HL-60/S4 treated with retinoic acid at 250 ng/mL for 4 days and 3 days (cell line): ENCODE results near the gene CIAO3.

Experiments
- in situ Hi-C: fragments of 300-500 bp; cut with MboI; formaldehyde crosslinking; loops from 2 replicates; pipeline ENCODE4 v1.7.0; 2022; ENCODE audit warnings: low sequenced_read_pairs

The CIAO3 gene

DNA sequence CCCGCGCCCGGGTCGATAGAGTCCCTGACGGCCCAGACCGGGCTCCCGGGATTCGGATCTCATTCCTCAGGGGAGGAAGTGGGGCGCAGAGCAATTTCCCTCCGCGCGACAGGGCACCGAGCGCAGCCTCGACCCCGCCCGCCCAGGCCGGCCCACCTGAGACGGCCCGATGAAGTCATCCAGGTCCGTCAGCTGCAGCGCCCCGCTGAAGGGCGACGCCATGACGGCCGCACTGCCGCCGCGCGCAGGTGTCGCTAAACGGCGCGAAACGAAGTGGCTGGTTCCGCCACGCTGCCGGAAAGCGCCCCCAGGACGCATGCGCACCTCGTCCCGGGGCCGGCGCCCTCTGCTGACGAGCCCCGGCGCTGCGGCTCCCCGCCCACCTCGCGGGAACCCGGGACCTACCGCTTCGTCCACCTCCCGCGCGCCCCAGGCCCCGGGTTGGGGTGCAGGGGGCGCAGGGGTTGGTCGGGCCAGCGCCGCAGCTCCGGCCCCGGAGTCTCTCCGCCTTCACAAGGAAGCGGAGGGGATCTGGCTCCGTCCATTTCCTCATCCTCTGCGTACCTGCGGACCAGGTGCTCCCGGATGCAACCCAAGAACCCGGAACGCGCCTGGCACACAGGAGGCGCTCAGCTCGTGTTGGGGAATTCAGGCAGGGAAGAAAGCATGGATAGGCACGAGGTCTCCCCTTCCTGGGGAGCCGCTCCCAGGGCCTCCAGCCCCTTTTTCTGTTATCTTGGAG, at the start of gene CIAO3:
Gene CIAO3, minus strand, starts transcription at position 234 of the 742 bp plus-strand sequence. Its CDS starts 12 bp downstream, at position 222.
- in situ Hi-C loops: no loop called here

DNA sequence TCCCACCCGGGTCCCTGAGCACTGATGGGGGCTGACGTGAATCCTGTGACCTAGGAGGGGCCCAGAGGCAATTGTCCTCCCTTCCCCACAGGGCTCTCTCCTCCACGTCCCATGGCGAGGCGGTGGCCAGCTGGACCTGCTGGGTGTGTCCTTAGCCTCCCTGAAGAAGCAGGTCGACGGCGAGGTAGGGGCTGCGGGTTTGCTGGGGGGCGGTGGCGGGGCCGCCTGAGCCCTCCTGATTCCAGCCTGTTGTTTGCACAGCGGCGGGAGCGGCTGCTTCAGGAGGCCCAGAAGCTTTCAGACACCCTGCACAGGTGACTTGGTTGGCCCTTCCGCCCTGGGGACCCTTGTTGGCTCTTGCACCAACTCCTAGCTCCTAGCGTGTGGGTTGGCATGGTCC, 49.3 kb upstream of the CIAO3 start:
- in situ Hi-C loops: no loop called here

DNA sequence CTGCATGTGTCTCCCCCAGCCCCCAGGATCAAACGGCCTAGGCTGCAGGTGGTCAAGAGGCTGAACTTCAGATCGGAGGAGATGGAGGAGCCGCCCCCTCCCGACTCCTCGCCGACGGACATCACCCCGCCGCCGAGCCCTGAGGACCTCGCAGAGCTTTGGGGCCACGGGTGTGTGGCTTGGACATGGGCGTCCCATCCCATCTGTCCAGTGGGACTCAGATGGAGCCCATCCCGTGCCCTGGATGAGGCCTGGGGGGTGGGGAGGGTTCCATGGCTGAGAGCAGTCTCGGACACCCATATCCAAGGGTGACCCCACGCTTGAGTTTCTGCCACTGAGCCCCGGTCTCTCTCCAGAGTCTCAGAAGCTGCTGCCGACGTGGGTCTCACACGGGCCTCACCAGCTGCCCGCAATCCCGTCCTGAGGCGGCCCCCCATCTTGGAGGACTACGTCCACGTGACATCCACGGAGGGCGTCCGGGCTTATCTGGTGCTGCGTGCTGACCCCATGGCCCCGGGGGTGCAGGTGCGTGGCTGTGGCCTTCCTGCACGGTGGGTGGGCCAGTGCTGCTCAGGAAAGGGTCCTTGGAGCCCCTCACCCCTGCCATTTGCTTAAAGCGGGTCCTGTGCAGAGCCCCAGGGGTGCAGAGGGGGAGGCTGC, 48.5 kb upstream of the CIAO3 start:
- in situ Hi-C loops: no loop called here

DNA sequence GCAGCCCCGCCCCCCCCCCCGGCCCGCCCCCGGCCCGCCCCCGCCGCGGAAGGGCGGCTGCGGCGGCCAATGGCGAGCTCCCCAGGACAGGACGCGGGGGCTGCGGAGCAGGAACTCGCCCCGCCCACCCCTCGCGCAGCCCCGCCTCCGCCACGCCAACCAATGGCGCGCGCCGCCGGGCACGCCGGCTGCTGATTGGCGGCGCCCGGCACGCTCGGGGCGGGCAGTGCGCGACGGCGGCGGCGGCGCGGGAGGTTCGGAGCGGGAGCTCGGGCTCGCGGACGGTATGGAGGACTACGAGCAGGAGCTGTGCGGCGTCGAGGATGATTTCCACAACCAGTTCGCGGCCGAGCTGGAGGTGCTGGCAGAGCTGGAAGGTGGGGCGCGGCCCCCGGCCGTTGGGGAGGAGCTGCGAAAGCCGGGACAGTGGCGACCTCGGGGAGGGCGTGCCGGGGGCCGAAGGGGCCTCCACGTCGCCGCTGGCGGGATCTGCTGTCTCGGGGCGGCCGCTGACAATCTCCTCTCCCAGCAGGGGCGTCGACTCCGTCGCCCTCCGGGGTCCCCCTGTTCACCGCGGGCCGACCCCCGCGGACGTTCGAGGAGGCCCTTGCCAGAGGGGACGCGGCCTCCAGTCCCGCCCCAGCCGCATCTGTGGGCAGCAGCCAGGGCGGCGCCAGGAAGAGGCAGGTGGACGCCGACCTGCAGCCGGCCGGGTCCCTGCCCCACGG, 47.8 kb upstream of the CIAO3 start, which contains the start of gene CHTF18:
Gene CHTF18, plus strand, starts transcription at position 222 of the 728 bp plus-strand sequence. Its CDS starts 65 bp downstream, at position 287.
- in situ Hi-C loops: no loop called here

DNA sequence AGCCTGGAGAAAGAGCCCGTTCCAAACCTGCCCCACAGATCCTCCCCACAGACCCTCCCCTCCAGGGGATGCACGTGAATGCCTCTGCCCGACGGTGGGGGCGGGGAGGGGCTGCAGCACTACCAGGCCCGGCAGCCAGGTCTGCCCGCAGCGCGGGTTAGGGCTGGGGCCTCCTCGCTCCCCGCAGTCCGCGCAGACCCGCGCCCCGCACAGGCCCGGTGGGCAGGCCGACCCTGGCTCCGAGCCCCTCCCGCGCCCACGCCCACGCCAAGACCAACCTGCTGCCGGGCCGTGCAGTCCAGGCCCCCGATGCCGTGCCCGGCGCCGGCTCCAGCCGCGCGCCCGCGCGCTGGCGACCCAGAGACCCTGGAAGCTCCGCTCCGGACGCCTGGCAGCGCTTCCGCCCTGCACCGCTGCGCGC, 47.2 kb upstream of the CIAO3 start, which contains the start of gene RPUSD1:
Gene RPUSD1, minus strand, starts transcription at position 404 of the 421 bp plus-strand sequence. CDS start 644 bp downstream, outside the sequence.
- in situ Hi-C loops: no loop called here

DNA sequence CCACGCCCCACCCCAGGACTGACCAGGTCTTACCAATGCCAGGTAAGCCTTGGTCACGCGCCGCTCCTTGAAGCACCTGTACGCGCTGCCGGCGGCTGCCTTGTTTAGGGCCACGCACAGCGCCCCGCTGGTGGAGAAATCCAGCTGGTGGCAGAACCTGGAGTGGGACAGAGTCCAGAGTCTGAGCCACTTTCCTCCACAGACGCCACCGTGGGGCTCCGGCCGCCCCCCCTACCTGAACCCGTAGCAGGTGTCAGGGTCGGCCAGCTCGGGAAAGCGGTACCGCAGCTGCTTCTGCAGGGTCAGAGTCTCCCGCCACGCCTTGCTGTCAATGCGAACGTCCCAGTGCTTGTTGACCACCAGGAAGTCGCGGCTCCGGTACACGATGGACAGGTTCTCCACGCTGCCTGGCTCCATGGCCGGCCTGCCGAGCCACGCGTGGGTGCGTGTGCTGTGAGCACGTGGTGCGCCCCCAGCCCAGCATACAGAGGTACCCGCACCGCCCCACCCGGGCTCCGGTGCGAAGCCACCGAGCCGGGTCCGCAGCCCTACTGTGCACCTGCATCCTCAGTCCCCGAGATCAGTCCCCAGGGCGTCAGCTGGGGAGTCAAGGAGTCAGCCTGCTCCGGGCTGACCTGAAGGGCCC, 46.6 kb upstream of the CIAO3 start:
- in situ Hi-C loops: no loop called here

DNA sequence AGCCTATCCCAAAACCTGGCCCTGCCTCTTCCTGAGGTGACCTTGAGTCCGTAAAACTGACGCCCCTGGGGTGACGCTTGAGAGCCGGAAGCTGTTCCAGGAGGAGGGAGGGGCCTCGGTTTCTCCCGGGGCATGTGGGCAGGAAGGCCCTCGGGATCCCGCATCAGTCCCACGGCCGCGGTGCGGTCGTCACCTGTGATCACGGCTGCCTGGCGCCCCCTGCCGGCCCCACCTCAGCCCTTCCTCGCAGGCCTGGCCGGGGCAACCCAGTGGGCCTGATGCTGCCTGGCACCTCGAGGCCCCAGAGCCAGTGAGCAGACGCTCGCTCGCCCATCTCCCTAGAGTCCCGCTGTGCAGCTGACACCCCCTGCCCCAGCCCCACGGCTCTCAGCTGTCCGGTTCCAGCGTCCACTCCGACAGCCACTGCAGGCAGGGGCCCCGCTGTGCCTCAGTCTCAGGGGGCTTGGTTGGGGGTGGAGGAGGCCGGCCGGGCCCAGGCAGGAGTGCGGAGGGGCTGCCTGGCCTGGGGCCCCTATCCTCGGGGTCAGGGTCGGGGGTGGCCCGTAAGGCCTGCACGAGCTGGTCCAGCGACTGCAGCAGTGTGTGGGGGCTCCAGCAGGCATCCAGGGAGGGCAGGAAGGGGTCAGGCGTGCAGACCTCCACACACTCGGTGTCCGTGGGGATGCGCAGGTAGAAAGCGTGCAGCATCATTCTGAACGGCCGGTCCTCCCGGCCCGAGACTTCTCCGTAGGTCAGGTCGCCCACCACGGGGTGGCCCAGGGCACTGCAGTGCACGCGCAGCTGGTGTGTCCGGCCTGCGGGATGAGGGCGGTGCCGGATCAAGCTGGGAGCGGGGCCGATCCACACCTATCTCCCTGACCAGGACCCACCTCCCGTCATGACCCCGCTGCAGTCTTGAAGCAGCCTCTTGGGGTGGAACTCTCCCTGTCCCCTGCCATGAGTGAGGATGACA, 45.1 kb upstream of the CIAO3 start:
- in situ Hi-C loops: no loop called here

DNA sequence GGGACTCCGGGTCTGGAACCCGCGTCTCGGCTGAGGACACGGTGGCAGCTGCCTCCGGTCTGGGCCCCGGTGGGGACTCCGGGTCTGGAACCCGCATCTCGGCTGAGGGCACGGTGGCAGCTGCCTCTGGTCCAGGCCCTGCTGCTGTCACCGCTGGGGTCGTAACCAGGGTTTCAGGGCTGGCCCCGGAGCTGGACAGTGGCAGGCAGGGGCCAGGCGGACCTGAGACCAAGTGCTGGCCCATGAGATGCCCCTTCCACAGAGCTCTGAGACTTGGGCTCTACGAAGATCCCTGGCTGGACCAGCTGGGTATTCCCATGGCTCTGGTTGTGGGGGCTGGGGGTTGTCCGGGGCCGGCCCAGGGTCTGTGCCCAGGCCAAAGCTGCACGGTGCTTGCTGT, 43.6 kb upstream of the CIAO3 start:
- in situ Hi-C loops: no loop called here

DNA sequence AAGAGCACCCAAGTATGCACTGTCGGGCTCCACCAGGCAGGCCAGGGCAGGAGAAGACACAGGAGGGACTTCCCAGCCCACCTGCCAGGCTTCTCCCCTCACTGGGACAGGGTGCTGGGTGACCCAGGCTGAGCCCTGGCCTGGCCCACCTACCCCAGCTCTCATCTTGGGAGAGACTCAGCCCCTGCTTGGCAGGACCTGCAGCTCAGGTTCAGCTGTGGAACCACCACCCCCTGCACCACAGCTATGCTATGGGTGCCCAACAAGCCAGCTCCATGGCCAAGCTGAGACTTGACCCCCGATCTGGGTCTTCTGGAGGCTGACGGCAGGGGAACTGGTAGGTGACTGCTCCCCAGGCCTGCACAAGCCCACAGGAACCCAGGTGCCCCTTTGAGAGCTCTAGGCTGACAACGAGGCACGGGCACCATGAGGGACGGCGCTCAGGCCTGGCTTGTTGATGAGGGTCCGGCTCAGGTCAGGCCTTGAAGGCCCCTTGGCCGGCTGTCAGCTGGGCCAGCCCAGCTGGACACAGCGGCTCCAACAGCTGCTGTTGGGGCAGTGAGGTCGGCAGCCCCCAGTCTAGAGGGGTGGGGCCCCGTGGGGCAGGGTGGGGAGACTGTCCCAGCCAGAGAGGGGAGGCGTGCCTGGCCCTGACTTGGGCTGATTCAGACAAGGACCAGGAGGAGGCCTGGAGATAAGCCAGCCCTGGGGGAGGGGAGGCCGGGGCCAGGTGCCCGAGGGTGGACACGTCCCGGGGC, 42.8 kb upstream of the CIAO3 start:
- in situ Hi-C loops: no loop called here

DNA sequence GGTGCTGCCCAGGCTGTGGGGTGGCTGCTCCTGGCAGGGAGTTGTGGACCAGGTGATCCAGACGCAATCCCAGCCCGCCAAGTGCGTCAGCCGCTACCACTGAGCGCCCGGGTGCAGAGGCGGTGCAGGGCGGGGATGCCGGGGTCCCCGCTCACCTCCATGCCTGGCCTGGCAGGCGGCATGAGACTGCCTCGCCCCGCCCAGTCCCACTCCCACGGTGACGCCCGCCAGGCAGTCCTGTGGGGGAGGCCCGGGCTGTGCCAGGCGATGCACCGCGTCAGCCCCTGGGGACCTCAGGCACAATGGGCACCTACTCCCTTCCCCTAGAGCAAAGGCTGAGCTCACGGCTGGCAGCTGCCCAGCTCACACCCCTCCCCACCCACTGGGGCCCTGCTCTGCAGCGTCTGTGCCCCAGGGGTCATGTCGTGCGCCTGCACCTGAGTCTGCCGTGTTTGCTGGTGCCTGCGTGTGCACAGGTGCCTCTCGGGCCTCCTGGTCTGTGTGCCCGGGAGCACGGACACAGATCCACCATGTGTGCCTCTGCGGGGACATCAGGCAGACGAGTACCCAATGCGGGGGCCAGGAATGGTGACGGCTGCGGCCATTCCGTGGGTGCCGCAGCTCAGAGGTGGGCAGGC, 42.1 kb upstream of the CIAO3 start:
- in situ Hi-C loops: no loop called here

DNA sequence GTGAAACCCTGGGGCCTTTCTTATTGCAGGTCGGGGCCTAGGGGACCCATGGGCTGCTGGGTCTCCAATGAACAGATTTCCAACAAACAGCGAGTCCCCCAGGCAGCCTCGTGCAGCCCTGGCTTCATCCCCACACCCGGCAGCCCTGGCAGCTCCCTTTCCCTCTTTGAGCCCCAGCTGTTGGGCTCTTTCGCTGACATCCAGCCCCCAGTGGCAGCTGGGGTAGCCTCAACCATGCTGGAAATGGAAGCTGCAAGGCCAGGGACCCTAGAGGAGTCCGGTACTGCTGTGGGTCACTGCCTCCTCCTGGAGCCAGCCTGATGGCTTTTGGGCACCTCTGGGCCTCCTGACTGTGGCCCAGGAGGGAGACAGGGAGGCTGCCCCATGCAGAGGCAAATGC, 41.5 kb upstream of the CIAO3 start:
- in situ Hi-C loops: no loop called here

DNA sequence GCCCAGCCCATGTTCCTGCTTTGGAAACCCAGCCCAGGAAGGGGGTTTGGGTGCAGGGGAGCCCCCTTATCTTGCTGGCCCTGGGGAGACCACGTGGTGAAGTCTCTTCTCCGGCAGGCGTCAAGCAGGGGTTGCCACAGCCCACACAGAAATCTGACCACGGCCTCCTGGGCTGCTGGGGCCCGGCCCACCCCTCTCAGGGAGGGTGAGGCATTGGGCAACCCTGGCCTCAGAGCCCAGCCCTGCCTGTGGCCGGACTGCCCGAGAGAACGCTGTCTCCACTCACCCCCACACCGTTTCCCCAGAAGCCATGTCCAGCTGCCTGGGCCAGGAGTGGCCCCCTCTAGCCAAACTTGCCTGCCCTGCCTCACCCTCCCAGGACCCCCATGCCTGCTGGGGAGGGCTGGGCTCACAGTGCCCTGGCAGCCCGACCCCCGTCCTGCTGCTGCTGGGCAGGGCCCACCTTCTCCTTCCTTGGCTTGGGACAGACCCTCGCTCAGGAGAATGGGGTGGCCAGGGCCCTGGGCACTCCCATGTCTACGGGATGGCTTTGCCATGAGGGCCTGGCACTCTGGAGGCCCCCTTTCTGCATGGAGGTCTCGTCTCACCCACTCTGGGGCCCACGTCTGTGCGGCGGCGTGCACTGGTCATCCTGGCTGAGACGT, 40.7 kb upstream of the CIAO3 start:
- in situ Hi-C loops: no loop called here

DNA sequence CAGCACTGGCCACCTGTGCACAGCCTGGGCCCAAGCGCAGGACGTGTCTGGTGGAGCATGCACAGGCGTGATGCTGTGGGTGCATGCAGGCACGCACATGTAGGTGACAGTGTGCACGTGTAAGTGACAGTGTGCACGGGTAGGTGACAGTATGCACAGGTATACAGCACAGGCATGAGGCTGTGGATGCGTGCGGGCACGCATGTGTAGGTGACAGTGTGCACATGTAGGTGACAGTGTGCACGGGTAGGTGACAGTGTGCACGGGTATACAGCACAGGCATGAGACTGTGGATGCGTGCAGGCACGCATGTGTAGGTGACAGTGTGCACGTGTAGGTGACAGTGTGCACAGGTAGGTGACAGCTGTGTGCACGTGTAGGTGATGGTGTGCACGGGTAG, 39.5 kb upstream of the CIAO3 start:
- in situ Hi-C loops: no loop called here

DNA sequence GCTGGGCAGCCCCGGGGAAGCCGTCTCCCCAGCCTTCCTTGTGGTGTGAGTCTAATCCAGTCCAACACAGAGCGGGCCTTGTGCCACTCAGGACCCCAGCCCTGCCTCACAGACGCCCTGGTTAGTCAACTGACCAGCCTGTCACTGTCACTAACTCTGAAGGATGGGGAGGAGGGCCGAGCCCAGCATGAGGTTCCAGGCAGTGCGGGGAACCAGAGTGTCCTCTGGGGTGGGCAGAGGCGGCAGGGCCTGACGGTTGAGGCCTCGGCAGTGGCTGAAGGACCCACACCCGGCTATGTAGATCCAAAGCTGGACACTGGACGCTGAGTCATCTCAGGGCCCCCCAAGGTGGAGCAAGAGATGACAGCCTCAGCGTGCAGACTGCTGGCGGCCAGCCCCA, 38.8 kb upstream of the CIAO3 start:
- in situ Hi-C loops: no loop called here

DNA sequence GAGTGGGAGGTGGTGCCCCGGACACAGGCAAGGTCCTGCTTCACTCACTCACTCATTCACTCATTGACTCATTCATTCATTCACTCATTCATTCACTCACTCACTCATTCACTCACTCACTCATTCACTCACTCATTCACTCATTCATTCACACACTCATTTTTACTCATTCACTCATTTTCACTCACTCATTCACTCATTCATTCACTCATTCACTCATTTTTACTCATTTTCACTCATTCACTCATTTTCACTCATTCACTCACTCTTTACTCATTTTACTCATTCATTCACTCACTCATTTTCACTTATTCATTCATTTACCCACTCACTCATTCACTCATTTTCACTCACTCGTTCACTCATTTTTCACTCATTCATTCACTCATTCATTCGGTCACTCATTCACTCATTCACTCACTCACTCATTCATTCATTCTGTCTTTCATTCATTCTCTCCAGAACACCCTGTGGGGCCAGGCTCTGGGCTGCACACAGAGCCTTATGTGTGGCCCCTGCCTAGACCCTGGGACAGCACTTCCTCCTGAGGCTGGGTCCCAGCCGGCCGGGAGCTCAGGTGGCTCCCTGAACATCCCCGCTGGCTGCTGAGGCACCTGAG, 38.2 kb upstream of the CIAO3 start:
- in situ Hi-C loops: no loop called here

DNA sequence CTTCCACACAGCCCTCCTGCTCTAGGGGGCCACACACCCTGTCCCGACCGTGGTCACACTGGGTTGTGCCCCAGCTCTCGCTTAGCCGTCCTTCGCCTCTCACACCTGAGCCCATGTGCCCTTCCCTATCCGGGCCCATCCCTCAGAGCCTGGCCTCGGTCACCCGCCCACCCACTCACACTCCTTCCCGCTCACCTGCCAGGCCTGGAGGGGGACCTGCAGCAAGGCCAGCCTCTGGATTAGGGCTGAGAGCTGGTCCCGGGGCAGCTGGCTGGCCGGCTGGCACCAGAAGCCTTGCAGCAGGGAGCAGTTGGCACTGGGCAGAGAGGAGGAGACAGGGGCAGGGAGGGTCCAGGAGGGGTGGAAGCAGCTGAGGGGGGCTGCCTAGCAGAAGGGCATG, 37.6 kb upstream of the CIAO3 start:
- in situ Hi-C loops: no loop called here

DNA sequence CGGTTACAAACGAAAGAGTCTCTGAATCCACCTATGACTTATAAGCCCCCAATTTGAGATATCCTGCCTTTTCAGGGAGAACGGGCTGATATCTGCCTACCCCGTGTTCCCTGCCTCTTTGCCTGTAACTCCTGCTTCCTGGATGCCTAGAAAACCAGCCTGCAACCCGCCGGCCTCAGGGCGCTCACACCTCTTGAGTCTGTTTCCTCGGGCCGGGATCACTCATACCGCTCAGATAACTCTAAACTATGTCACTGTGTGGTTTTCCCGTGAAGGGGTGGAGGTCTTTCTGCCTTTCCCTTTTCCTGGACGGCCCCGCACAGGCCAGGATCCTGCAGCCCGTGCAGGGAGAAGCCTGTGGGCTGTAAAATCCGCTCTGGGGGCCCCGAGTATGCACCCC, 37.0 kb upstream of the CIAO3 start:
- in situ Hi-C loops: no loop called here

DNA sequence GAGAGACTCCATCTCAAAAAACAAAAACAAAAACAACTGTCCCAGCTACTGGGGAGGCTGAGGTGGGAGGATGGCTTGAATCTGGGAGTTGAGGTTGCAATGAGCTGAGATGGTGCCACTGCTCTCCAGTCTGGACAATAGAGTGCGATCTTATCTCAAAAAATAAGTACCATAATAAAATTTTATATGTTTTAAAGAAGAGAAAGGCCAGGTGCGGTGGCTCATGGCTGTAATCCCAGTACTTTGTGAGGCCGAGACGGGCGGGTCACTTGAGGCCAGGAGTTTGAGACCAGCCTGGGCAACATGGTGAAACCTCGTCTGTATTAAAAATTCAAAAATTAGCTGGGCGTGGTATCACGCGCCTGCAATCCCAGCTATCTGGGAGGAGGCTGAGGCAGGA, 36.0 kb upstream of the CIAO3 start:
- in situ Hi-C loops: no loop called here
